Measurements from ENCODE around the gene ZG16.

GRCh38 chr16:29789775-29790182 is 11.7 kb downstream of the ZG16 start:
- TF ChIP-seq CTCF (conservative IDR thresholded peaks at IDR 0.05 in 1 of 2, IDR thresholded peaks at IDR 0.05 in 1 of 2; ENCODE audit: extremely low read depth in 1 of 2, insufficient read depth in 1 of 2, low read depth in 1 of 2, low read length in 2 of 2) (no peak), EZH2 (IDR thresholded peaks at IDR 0.05; ENCODE audit: borderline replicate concordance, low read length) (no peak)

Measured in mammary epithelial cell (primary cell).